Measurements from ENCODE around the gene CHURC1. TPM values are rescaled to one million over a fixed set of nuclear protein-coding genes. Genes with fewer than 3 reads are reported as not detected.

Gene CHURC1
- total RNA-seq, 2 donors from 2014 or later, result 115 to 128 TPM

- no peak for TF ChIP-seq CTCF (IDR thresholded peaks at IDR 0.05)
- Histone ChIP-seq H3K9me3 (no peaks in the 10 kb centered on the region), H3K4me1 (ENCODE audit: control insufficient read depth in 1 of 2, low read depth in 2 of 2) (peaks cover 6 to 20% of the 10 kb centered on the region in 2 donors), H3K27ac (no peak overlapping the region), H3K4me3 (no peak overlapping the region), H3K27me3 (replicated peaks; ENCODE audit: insufficient read depth) (no peaks in the 10 kb centered on the region), H3K36me3 (no peaks in the 10 kb centered on the region)
- DNase-seq (ENCODE audit: low spot score), result no peak
- no peak for ATAC-seq (ENCODE audit: insufficient number of reproducible peaks, low FRiP score, low read depth)
Observed at GRCh38 chr14:64952598-64953309, 38.5 kb downstream of the CHURC1 start.

- H3K27me3 ChIP-seq (replicated peaks; ENCODE audit: insufficient read depth), result no peaks in the 10 kb centered on the region
- H3K27ac ChIP-seq, result no peak overlapping the region
- H3K36me3 ChIP-seq, result no peaks in the 10 kb centered on the region
- no peak overlapping the region for H3K4me3 ChIP-seq
- ATAC-seq (ENCODE audit: insufficient number of reproducible peaks, low FRiP score, low read depth) (no peak), DNase-seq (ENCODE audit: low spot score) (no peak)
- no peaks in the 10 kb centered on the region for H3K9me3 ChIP-seq
- H3K4me1 ChIP-seq (ENCODE audit: control insufficient read depth in 1 of 2, low read depth in 2 of 2), result peaks cover 6 to 20% of the 10 kb centered on the region in 2 donors
- TF ChIP-seq CTCF (IDR thresholded peaks at IDR 0.05), result no peak
Observed at GRCh38 chr14:64953310-64953654, 39.0 kb downstream of the CHURC1 start.

GRCh38 chr14:64953661-64954060 lies 39.4 kb downstream of the CHURC1 start:
- H3K4me3 ChIP-seq, result no peak overlapping the region
- H3K36me3 ChIP-seq, result no peaks in the 10 kb centered on the region
- H3K27me3 ChIP-seq (replicated peaks; ENCODE audit: insufficient read depth), result no peaks in the 10 kb centered on the region
- H3K9me3 ChIP-seq, result no peaks in the 10 kb centered on the region
- no peak overlapping the region for H3K27ac ChIP-seq
- TF ChIP-seq CTCF (IDR thresholded peaks at IDR 0.05), result no peak
- peaks cover 6 to 20% of the 10 kb centered on the region in 2 donors for H3K4me1 ChIP-seq (ENCODE audit: control insufficient read depth in 1 of 2, low read depth in 2 of 2)
- DNase-seq (ENCODE audit: low spot score), result no peak
- ATAC-seq (ENCODE audit: insufficient number of reproducible peaks, low FRiP score, low read depth), result no peak

GRCh38 chr14:64954491-64955240 lies 40.4 kb downstream of the CHURC1 start:
- H3K9me3 ChIP-seq, result no peaks in the 10 kb centered on the region
- no peaks in the 10 kb centered on the region for H3K36me3 ChIP-seq
- no peak overlapping the region for H3K4me3 ChIP-seq
- H3K27ac ChIP-seq, result no peak overlapping the region
- no peak for TF ChIP-seq CTCF (IDR thresholded peaks at IDR 0.05)
- no peaks in the 10 kb centered on the region for H3K27me3 ChIP-seq (replicated peaks; ENCODE audit: insufficient read depth)
- H3K4me1 ChIP-seq (ENCODE audit: control insufficient read depth in 1 of 2, low read depth in 2 of 2), result peaks cover 6 to 20% of the 10 kb centered on the region in 2 donors
- DNase-seq (ENCODE audit: low spot score) (no peak), ATAC-seq (ENCODE audit: insufficient number of reproducible peaks, low FRiP score, low read depth) (no peak)

GRCh38 chr14:64955297-64955696 lies 41.0 kb downstream of the CHURC1 start:
- TF ChIP-seq CTCF (IDR thresholded peaks at IDR 0.05), result no peak
- DNase-seq (ENCODE audit: low spot score), result no peak

More at GRCh38 chr14:64955297-64955696, 41.0 kb downstream of the CHURC1 start:
- Histone ChIP-seq H3K27ac (no peak overlapping the region), H3K4me3 (no peak overlapping the region), H3K36me3 (no peaks in the 10 kb centered on the region), H3K4me1 (ENCODE audit: control insufficient read depth in 1 of 2, low read depth in 2 of 2) (peaks cover 6 to 20% of the 10 kb centered on the region in 2 donors), H3K9me3 (no peaks in the 10 kb centered on the region), H3K27me3 (replicated peaks; ENCODE audit: insufficient read depth) (no peaks in the 10 kb centered on the region)
- ATAC-seq (ENCODE audit: insufficient number of reproducible peaks, low FRiP score, low read depth), result no peak
